ENCODE data around the gene REPIN1.

- no peak for TF ChIP-seq CTCF (IDR thresholded peaks at IDR 0.05)
- TF ChIP-seq EZH2 (IDR thresholded peaks at IDR 0.05; ENCODE audit: borderline replicate concordance, insufficient read depth, low read depth, low read length, poor library complexity, severe bottlenecking), result no peak
Measured at GRCh38 chr7:150337179-150337578, 31.4 kb upstream of the REPIN1 start.
